ENCODE data around the gene SPON1.

DNA sequence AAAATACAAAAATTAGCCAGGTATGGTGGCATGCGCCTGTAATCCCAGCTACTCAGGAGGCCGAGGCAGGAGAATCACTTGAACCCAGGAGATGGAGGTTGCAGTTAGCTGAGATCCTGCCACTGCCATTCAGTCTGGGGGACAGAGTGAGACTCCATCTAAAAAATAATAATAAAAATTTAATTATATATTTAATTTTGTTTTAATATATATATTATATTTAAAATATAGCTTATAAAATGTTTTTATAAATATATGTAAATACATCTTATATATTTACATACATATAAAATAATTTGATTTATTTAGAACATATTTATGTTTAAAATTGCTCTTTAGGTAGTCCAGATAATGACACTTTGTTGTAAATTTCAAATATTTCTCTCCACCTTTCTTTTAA is 82.9 kb downstream of the SPON1 start:
- TF ChIP-seq POLR2AphosphoS5 (IDR thresholded peaks at IDR 0.05; ENCODE audit: borderline replicate concordance, low read depth, low read length) (no peak), EZH2 (IDR thresholded peaks at IDR 0.05) (no peak), FOXP2 (optimal IDR thresholded peaks at IDR 0.05; ENCODE audit: control extremely low read depth, extremely low read length, insufficient read depth) (no peak)

Measured in SK-N-MC (cell line).